HepG2 (cell line): ENCODE measurements around the gene PIAS3. TPM values are rescaled to one million over a fixed set of nuclear protein-coding genes. Genes with fewer than 3 reads are reported as not detected.

Source experiments
- AKAP8 ChIP-seq: sonication (generic); formaldehyde crosslinking; IDR thresholded peaks from 2 replicates; pipeline ENCODE4 v1.5.1; 2020; ENCODE audit warnings: mild to moderate bottlenecking, missing genetic modification reagents
- ATF7 ChIP-seq, 2 experiments: fragments of 450-650 bp in 1 of 2; sonication (generic) in 1 of 2; formaldehyde crosslinking in 1 of 2; IDR thresholded peaks; 2 replicates each; pipeline versions ENCODE4 v1.4.0 to v1.6.1; 2016 to 2020; ENCODE audit warnings: antibody characterized with exemption in 1 of 2, mild to moderate bottlenecking in 1 of 2, missing genetic modification reagents in 1 of 2
- CBX5 ChIP-seq: sonication (generic); formaldehyde crosslinking; IDR thresholded peaks from 2 replicates; pipeline ENCODE4 v1.4.0; 2020; ENCODE audit warnings: missing genetic modification reagents, borderline replicate concordance
- CC2D1A ChIP-seq: sonication (generic); formaldehyde crosslinking; IDR thresholded peaks from 2 replicates; pipeline ENCODE4 v1.8.1; 2023; ENCODE audit warnings: mild to moderate bottlenecking, missing genetic modification reagents
- CCAR2 ChIP-seq: fragments of 200-400 bp; formaldehyde crosslinking; optimal IDR thresholded peaks from 2 replicates; pipeline ENCODE3; 2018; ENCODE audit warnings: low read depth, mild to moderate bottlenecking, low read length, moderate library complexity
- DNMT1 ChIP-seq: sonication (generic); formaldehyde crosslinking; IDR thresholded peaks from 2 replicates; pipeline ENCODE4 v1.5.1; 2020; ENCODE audit warnings: mild to moderate bottlenecking, missing genetic modification reagents
- GRHL1 ChIP-seq: sonication (generic); formaldehyde crosslinking; conservative IDR thresholded peaks from 2 replicates; pipeline ENCODE4 v1.8.0; 2022; ENCODE audit warnings: missing genetic modification reagents
- KAT8 ChIP-seq: IDR thresholded peaks from 2 replicates; pipeline ENCODE4 v1.6.1; 2016; ENCODE audit warnings: missing genetic modification reagents, missing compliant biosample characterization
- MIER2 ChIP-seq: IDR thresholded peaks from 2 replicates; pipeline ENCODE4 v1.6.1; 2016; ENCODE audit warnings: missing biosample characterization, missing genetic modification reagents
- RCOR2 ChIP-seq: IDR thresholded peaks from 2 replicates; pipeline ENCODE4 v1.6.1; 2016; ENCODE audit warnings: missing biosample characterization, missing genetic modification reagents
- REL ChIP-seq: sonication (generic); formaldehyde crosslinking; conservative IDR thresholded peaks from 2 replicates; pipeline ENCODE4 v1.8.0; 2022; ENCODE audit warnings: mild to moderate bottlenecking, missing genetic modification reagents, moderate library complexity
- REPIN1 ChIP-seq: sonication (generic); formaldehyde crosslinking; IDR thresholded peaks from 2 replicates; pipeline ENCODE4 v1.8.0; 2022; ENCODE audit warnings: missing genetic modification reagents, low read depth, mild to moderate bottlenecking, borderline replicate concordance
- RORA ChIP-seq: sonication (generic); formaldehyde crosslinking; IDR thresholded peaks from 2 replicates; pipeline ENCODE4 v1.5.0; 2020; ENCODE audit warnings: mild to moderate bottlenecking, missing genetic modification reagents, moderate library complexity
- SIN3A ChIP-seq: IDR thresholded peaks from 2 replicates; pipeline ENCODE4 v1.6.1; 2011; ENCODE audit warnings: low read depth, mild to moderate bottlenecking, control low read depth, low read length, borderline replicate concordance
- TIGD3 ChIP-seq: sonication (generic); formaldehyde crosslinking; IDR thresholded peaks from 2 replicates; pipeline ENCODE4 v1.5.1; 2020; ENCODE audit warnings: mild to moderate bottlenecking, missing genetic modification reagents, borderline replicate concordance
- ZBTB8A ChIP-seq: sonication (generic); formaldehyde crosslinking; IDR thresholded peaks from 2 replicates; pipeline ENCODE4 v1.4.0; 2020; ENCODE audit warnings: mild to moderate bottlenecking, low read depth, missing genetic modification reagents, borderline replicate concordance
- ZNF136 ChIP-seq: sonication (generic); formaldehyde crosslinking; IDR thresholded peaks from 2 replicates; pipeline ENCODE4 v1.8.1; 2022; ENCODE audit warnings: low read depth, mild to moderate bottlenecking, moderate library complexity, missing genetic modification reagents
- ZNF20 ChIP-seq: sonication (generic); formaldehyde crosslinking; IDR thresholded peaks from 2 replicates; pipeline ENCODE4 v1.4.0; 2020; ENCODE audit warnings: mild to moderate bottlenecking, moderate library complexity, missing genetic modification reagents
- ZNF414 ChIP-seq: sonication (generic); formaldehyde crosslinking; IDR thresholded peaks from 2 replicates; pipeline ENCODE4 v1.5.0; 2020; ENCODE audit warnings: missing genetic modification reagents
- ZNF460 ChIP-seq: sonication (generic); formaldehyde crosslinking; IDR thresholded peaks from 2 replicates; pipeline ENCODE4 v1.5.1; 2020; ENCODE audit warnings: missing genetic modification reagents, mild to moderate bottlenecking, borderline replicate concordance
- ZNF607 ChIP-seq: sonication (generic); formaldehyde crosslinking; IDR thresholded peaks from 2 replicates; pipeline ENCODE4 v1.5.1; 2020; ENCODE audit warnings: missing genetic modification reagents, mild to moderate bottlenecking, borderline replicate concordance
- ZNF615 ChIP-seq: sonication (generic); formaldehyde crosslinking; IDR thresholded peaks from 2 replicates; pipeline ENCODE4 v1.5.0; 2020; ENCODE audit warnings: mild to moderate bottlenecking, missing genetic modification reagents, borderline replicate concordance
- polyA plus RNA-seq, 8 experiments: library from polyadenylated mRNA; depleted of rRNA in 3 of 8; stranded (reverse) in 7 of 8; unstranded in 1 of 8; fragments of >200 nt; fragmentation: Illumina TruSeq in 4 of 8; extraction: Trizol in 4 of 8; gene quantifications; 2 replicates each; pipeline versions ENCODE4 v1.2.1 to v1.2.3, GENCODE V29; 2011 to 2016; ENCODE audit warnings: low read depth in 4 of 8, missing spikeins in 1 of 8, mixed read lengths in 1 of 8; ENCODE audit not compliant: insufficient read depth in 1 of 8
- total RNA-seq, 5 experiments: library from RNA; depleted of rRNA; stranded (reverse); fragments of >200 nt; fragmentation: Illumina TruSeq; extraction: Trizol; gene quantifications; 2 replicates each; pipeline ENCODE4 v1.2.3, GENCODE V29; 2016; ENCODE audit warnings: low read depth in 1 of 5
- TF ChIP-seq, protein P1 (sequence below): sonication (generic); formaldehyde crosslinking; IDR thresholded peaks from 2 replicates; pipeline ENCODE4 v1.8.1; 2023; ENCODE audit warnings: mild to moderate bottlenecking, missing genetic modification reagents, borderline replicate concordance
- TF ChIP-seq, protein P2 (sequence below): sonication (generic); formaldehyde crosslinking; conservative IDR thresholded peaks from 2 replicates; pipeline ENCODE4 v1.8.0; 2022; ENCODE audit warnings: low read depth, missing genetic modification reagents

PIAS3 gene
- total and polyA plus RNA-seq, 2 of the 13 experiments (the other 11 are each of a cell fraction or from before 2014, with no cell fraction given): 3.7 to 8.0 TPM

DNA sequence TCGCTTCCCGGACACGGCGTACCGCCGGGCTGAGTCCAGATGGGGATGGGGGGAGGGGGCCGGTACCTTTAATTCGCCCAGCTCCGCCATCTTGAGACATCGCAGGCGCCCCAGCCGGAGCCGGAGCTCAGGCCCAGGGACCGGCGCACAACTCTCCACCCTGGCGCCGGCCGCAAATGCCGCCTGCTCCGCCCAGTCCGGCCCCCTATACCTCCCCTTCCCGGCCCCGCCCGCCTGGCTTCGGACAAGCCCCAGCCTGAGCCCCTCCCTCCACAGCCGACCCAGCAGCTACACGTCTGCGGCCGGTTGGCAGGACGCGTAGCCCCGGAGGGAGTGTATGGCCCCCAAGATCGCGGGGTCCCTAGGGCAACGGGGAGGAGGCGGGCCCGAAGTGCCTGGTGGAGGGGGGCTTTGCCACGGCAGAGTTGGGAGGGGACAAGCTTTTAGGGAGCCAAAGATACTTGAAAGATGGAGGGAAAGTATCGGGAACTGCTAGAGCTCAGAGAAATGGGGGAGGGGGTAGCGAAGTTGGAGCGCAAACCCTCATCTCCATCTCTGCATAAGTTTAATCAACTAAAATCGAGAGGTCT is at the start of gene PIAS3 (continued):
- TF ChIP-seq AKAP8 (CRISPR knock-in tag) (0 out of 2 replicates have a peak, but pooled peaks have one; percentile 8), ATF7 (IDR thresholded peaks at IDR 0.05) (no peak), ATF7 (CRISPR knock-in tag; IDR thresholded peaks at IDR 0.05) (no peak), ZNF607 (CRISPR knock-in tag) (no peak), ZNF414 (CRISPR knock-in tag) (0 out of 2 replicates have a peak, but pooled peaks have one; percentile 65), REL (CRISPR knock-in tag) (no peak), SIN3A (peak; percentile 53; the same call in 1 of the 2 replicates), ZBTB8A (CRISPR knock-in tag) (no peak), DNMT1 (CRISPR knock-in tag) (no peak), CBX5 (CRISPR knock-in tag) (no peak), GRHL1 (CRISPR knock-in tag) (no peak), RCOR2 (CRISPR knock-in tag) (no peak), ZNF460 (CRISPR knock-in tag) (no peak), REPIN1 (peak; percentile 72; the same call in 1 of the 2 replicates), ZNF136 (CRISPR knock-in tag) (no peak), CC2D1A (CRISPR knock-in tag) (no peak), RORA (CRISPR knock-in tag) (no peak), TIGD3 (CRISPR knock-in tag) (peak; percentile 77; the same call in 1 of the 2 replicates), CCAR2 (no peak), MIER2 (CRISPR knock-in tag) (no peak), ZNF615 (CRISPR knock-in tag) (no peak), KAT8 (CRISPR knock-in tag) (peak; percentile 67; the same call in 1 of the 2 replicates), ZNF20 (CRISPR knock-in tag) (no peak)
- TF ChIP-seq, protein P1, sequence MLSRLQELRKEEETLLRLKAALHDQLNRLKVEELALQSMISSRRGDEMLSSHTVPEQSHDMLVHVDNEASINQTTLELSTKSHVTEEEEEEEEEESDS (CRISPR knock-in tag): no peak
- TF ChIP-seq, protein P2, sequence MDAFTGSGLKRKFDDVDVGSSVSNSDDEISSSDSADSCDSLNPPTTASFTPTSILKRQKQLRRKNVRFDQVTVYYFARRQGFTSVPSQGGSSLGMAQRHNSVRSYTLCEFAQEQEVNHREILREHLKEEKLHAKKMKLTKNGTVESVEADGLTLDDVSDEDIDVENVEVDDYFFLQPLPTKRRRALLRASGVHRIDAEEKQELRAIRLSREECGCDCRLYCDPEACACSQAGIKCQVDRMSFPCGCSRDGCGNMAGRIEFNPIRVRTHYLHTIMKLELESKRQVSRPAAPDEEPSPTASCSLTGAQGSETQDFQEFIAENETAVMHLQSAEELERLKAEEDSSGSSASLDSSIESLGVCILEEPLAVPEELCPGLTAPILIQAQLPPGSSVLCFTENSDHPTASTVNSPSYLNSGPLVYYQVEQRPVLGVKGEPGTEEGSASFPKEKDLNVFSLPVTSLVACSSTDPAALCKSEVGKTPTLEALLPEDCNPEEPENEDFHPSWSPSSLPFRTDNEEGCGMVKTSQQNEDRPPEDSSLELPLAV (CRISPR knock-in tag): no peak
